Kidney epithelial cell (primary cell): Measurements from ENCODE around the gene ULK4. TPM values are rescaled to one million over a fixed set of nuclear protein-coding genes. Genes with fewer than 3 reads are reported as not detected.

ENCODE experiments used
- DNase-seq: peaks from one replicate; pipeline ENCODE4 v3.0.0-alpha.2; 2010; ENCODE audit warnings: low read depth
- H3K27me3 ChIP-seq: 2 replicates; pipeline ENCODE4 v1.6.0; 2011; ENCODE audit warnings: low read length; ENCODE audit not compliant: control insufficient read depth, insufficient read depth
- H3K36me3 ChIP-seq: 2 replicates; pipeline ENCODE4 v1.5.1; 2011; ENCODE audit warnings: low read length; ENCODE audit not compliant: control insufficient read depth, insufficient read depth
- H3K4me3 ChIP-seq: 2 replicates; pipeline ENCODE4 v1.5.1; 2011; ENCODE audit warnings: low read depth, mild to moderate bottlenecking, control low read depth, low read length
- total RNA-seq: library from RNA; depleted of rRNA; stranded (reverse); fragments of >200 nt; gene quantifications from 2 replicates; pipeline ENCODE4 v1.2.3, GENCODE V29; 2015
- TF ChIP-seq, protein P1 (sequence below): IDR thresholded peaks from 2 replicates; pipeline ENCODE4 v1.5.1; 2011; ENCODE audit warnings: mild to moderate bottlenecking, moderate library complexity, low read length, control low read depth, inconsistent platforms; ENCODE audit not compliant: insufficient read depth, poor library complexity, severe bottlenecking

ULK4 gene
- total RNA-seq, 1 donor from 2014 or later, result 18.3 TPM

- TF ChIP-seq, protein P1, sequence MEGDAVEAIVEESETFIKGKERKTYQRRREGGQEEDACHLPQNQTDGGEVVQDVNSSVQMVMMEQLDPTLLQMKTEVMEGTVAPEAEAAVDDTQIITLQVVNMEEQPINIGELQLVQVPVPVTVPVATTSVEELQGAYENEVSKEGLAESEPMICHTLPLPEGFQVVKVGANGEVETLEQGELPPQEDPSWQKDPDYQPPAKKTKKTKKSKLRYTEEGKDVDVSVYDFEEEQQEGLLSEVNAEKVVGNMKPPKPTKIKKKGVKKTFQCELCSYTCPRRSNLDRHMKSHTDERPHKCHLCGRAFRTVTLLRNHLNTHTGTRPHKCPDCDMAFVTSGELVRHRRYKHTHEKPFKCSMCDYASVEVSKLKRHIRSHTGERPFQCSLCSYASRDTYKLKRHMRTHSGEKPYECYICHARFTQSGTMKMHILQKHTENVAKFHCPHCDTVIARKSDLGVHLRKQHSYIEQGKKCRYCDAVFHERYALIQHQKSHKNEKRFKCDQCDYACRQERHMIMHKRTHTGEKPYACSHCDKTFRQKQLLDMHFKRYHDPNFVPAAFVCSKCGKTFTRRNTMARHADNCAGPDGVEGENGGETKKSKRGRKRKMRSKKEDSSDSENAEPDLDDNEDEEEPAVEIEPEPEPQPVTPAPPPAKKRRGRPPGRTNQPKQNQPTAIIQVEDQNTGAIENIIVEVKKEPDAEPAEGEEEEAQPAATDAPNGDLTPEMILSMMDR, result no peak
- Histone ChIP-seq H3K36me3 (peaks cover 7% of the 10 kb centered on the region), H3K4me3 (no peak overlapping the region), H3K27me3 (no peaks in the 10 kb centered on the region)
- no peak for DNase-seq
Observed at GRCh38 chr3:41237907-41238306, 724.0 kb downstream of the ULK4 start.

DNA sequence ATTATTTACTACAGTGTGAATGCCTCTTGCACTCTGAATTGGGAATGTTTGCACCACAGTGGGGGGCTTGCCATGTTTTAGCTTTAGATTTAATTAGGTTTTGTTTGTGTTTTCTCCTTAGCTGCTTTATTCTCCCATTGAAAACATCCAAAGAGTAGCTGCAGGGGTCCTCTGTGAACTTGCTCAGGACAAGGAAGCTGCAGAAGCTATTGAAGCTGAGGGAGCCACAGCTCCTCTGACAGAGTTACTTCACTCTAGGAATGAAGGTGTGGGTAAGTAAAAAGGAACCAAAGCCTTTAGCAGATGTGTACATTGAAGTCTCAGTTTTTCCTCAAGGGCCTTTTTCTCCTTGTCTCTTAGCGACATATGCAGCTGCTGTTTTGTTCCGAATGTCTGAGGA, 725.7 kb downstream of the ULK4 start:
- Histone ChIP-seq H3K4me3 (no peak overlapping the region), H3K36me3 (peaks cover 5% of the 10 kb centered on the region)

DNA sequence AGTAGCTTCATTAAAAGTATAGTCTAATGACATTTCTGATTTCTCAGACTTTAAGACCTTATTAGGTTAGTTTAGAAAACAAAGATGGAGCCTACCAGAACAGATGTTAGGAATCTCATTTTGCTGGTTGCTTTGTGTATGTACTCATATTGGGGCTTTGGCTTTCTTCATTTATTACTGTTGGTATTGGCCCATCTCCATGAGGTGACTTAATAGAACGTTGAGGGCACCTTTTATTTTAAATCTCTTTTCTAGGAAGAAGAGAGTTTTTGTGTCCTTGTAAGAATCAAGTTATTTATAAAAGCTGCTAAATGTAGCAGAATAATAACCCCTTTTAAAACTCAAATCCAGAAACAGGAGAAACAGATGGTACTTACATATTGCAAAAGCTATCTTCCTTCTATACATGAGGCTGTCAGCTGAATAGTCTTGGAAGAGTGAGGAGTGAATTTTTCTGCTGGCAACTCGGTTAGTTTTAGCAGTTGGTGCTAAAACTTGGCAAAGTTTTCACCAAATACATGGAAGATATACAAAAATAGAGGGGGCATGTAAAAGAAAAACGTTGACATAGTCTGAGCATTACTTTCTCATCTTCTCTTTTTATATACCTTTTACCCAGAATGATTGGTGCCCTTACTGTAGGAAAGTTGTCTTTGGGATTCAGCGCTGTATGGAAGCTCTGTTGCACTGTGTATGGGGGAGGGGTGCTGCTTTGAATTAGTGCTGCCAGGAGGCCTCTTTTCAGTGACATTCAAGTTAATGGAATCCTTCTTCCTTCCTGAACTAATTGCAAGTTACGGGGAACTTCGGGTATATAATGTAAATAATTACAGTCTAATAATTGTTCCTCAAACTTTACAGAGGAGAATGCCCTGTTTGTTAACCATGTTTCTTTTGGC, 726.8 kb downstream of the ULK4 start:
- Histone ChIP-seq H3K36me3 (peaks cover 5% of the 10 kb centered on the region), H3K27me3 (no peaks in the 10 kb centered on the region), H3K4me3 (no peak overlapping the region)
- TF ChIP-seq, protein P1, result no peak
- DNase-seq, result no peak

More for the DNA sequence above, 725.7 kb downstream of the ULK4 start:
- H3K27me3 ChIP-seq, result no peaks in the 10 kb centered on the region
- DNase-seq, result no peak
- TF ChIP-seq, protein P1, result no peak

DNA sequence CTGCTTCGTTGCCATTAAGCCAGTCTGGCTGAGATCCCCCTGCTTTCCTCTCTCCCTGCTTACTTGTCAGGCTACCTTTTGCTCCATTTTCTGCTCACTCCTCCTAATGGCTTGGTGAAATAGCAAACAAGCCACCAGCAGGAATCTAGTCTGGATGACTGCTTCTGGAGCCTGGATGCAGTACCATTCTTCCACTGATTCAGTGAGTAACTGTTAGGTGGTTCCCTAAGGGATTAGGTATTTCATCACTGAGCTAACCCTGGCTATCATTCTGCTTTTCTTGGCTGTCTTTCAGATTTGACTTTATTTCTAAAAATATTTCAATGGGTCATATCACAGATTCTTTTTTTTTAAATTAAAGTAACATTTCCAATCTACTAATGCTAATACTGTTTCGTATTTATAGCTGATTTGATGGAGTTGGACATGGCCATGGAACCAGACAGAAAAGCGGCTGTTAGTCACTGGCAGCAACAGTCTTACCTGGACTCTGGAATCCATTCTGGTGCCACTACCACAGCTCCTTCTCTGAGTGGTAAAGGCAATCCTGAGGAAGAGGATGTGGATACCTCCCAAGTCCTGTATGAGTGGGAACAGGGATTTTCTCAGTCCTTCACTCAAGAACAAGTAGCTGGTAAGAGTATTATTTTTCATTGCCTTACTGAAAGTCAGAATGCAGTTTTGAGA, 737.6 kb downstream of the ULK4 start:
- peaks cover 3% of the 10 kb centered on the region for H3K36me3 ChIP-seq
- DNase-seq, result peak; percentile 21
- H3K27me3 ChIP-seq, result no peaks in the 10 kb centered on the region
- H3K4me3 ChIP-seq, result no peak overlapping the region
- TF ChIP-seq, protein P1, result no peak

DNA sequence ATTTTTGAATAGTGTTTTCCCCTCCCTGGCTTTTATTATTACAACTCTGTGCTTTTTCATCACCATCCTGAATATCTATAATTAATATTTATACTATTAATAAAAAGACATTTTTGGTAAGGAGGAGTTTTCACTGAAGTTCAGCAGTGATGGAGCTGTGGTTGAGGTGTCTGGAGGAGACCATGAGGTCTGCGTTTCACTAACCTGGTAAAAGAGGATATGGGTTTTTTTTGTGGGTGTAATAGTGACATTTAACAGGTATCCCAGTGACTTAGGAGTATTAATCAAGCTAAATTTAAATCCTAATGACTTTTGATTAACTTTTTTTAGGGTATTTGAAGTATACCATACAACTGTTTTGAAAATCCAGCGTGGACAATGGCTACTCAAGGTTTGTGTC, 738.2 kb downstream of the ULK4 start:
- H3K4me3 ChIP-seq, result no peak overlapping the region
- peaks cover 3% of the 10 kb centered on the region for H3K36me3 ChIP-seq
- TF ChIP-seq, protein P1, result no peak
- H3K27me3 ChIP-seq, result no peaks in the 10 kb centered on the region
- DNase-seq, result no peak

DNA sequence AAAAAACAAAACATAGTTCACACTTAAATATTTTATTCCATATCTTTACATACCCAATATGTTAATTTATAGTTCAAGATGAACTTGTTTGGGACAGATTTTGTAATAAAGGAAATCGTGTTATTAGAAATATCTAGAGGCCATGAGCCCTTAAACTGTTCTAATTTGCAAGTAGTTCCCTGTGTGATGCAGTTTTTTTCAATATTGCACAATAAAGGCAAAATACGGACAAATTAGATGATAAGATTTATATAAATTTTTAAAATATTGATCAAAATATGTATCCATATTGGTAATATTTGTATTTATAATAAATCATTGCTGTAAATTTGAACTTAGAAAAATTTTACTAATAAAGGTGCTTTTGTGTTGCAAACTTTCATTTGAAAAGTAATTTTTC, 738.8 kb downstream of the ULK4 start:
- TF ChIP-seq, protein P1, result no peak
- no peak overlapping the region for H3K4me3 ChIP-seq
- DNase-seq, result no peak

More for the DNA sequence above, 738.8 kb downstream of the ULK4 start:
- H3K36me3 ChIP-seq, result peaks cover 3% of the 10 kb centered on the region
- no peaks in the 10 kb centered on the region for H3K27me3 ChIP-seq
